Skin epidermis (tissue), 12 donors: ENCODE results near the gene HIVEP1.

Experiments
- H3K27ac ChIP-seq, 21 experiments: fragments of 200-600 bp; sonication (generic) in 11 of 21; one replicate each; pipeline ENCODE4 v1.5.0; 2020; ENCODE audit warnings: mild to moderate bottlenecking in 3 of 21, inconsistent platforms in 2 of 21, moderate library complexity in 2 of 21
- H3K4me3 ChIP-seq, 7 experiments: fragments of 200-600 bp; sonication (generic) in 2 of 7; one replicate each; pipeline ENCODE4 v1.5.0; 2020; ENCODE audit warnings: inconsistent platforms in 2 of 7, mild to moderate bottlenecking in 2 of 7, moderate library complexity in 1 of 7

The HIVEP1 gene

GRCh38 chr6:12014027-12014872 lies 2.1 kb downstream of the HIVEP1 start:
- Histone ChIP-seq H3K4me3 (peak overlapping the region in 1 of 7 experiments; percentile 84), H3K27ac (peak overlapping the region in 5 of 21 experiments; percentile 93 to 99 (median 97))

- Histone ChIP-seq H3K27ac (no peak overlapping the region), H3K4me3 (no peak overlapping the region)
Measured at GRCh38 chr6:12014873-12015149, 2.7 kb downstream of the HIVEP1 start.

- Histone ChIP-seq H3K27ac (no peak overlapping the region), H3K4me3 (no peak overlapping the region)
Measured at GRCh38 chr6:12017263-12017662, 5.2 kb downstream of the HIVEP1 start.

- no peak overlapping the region for H3K4me3 ChIP-seq
- no peak overlapping the region for H3K27ac ChIP-seq
Measured at GRCh38 chr6:12017876-12018401, 5.8 kb downstream of the HIVEP1 start.

GRCh38 chr6:12020187-12020791 lies 8.2 kb downstream of the HIVEP1 start:
- Histone ChIP-seq H3K4me3 (no peak overlapping the region), H3K27ac (peak overlapping the region in 1 of 21 experiments; percentile 31)

- Histone ChIP-seq H3K4me3 (no peak overlapping the region), H3K27ac (no peak overlapping the region)
Measured at GRCh38 chr6:12022481-12022880, 10.4 kb downstream of the HIVEP1 start.

GRCh38 chr6:12022953-12023388 lies 10.9 kb downstream of the HIVEP1 start:
- H3K27ac ChIP-seq = no peak overlapping the region
- no peak overlapping the region for H3K4me3 ChIP-seq

DNA sequence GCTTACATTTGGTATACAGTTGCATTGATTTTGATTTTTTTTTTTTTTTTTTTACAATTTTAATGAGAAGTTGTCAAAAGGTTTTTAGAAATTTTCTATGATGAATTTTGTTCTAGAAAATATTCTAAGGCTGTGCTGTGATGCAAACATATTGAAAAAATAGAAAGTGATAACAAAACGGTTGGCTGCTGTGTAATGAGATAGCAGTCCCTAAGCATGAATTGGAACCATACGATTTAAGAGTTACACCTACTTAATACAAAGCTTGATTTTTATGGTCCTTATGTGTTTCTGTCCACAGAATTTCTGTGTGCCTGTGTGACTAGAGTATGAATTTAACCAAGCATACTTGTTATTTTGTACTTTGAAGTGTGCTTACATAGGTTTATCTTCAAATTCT lies 12.1 kb downstream of the HIVEP1 start:
- Histone ChIP-seq H3K4me3 (no peak overlapping the region), H3K27ac (no peak overlapping the region)

GRCh38 chr6:12024699-12025434 lies 12.8 kb downstream of the HIVEP1 start:
- Histone ChIP-seq H3K27ac (no peak overlapping the region), H3K4me3 (no peak overlapping the region)

GRCh38 chr6:12026120-12026519 lies 14.0 kb downstream of the HIVEP1 start:
- H3K4me3 ChIP-seq = no peak overlapping the region
- no peak overlapping the region for H3K27ac ChIP-seq

DNA sequence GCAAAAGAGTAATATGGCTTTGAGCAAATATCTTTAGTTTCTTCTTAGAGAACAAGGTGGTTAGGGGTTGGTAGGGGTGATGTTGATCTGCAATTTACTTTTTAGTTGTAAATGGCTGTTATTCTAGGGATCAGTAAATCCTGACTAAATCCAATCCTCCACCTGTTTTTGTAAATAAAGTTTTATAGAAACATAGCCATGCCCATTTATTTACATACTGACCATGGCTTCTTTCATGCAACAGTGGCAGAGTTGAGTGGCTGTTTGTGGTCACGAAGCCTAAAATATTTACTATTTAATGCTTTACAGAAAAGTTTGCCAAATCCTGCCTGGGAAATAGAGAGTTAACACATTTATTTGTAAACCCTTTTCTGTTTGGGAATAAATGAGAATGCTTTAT lies 14.7 kb downstream of the HIVEP1 start:
- no peak overlapping the region for H3K4me3 ChIP-seq
- no peak overlapping the region for H3K27ac ChIP-seq

- Histone ChIP-seq H3K27ac (no peak overlapping the region), H3K4me3 (no peak overlapping the region)
Measured at GRCh38 chr6:12028213-12028612, 16.1 kb downstream of the HIVEP1 start.

GRCh38 chr6:12029979-12030737 lies 18.0 kb downstream of the HIVEP1 start:
- no peak overlapping the region for H3K27ac ChIP-seq

GRCh38 chr6:12030993-12031550 lies 19.0 kb downstream of the HIVEP1 start:
- H3K4me3 ChIP-seq = no peak overlapping the region
- H3K27ac ChIP-seq = peak overlapping the region in 2 of 21 experiments; percentile 1 to 5

More at GRCh38 chr6:12029979-12030737, 18.0 kb downstream of the HIVEP1 start:
- H3K4me3 ChIP-seq = no peak overlapping the region

- Histone ChIP-seq H3K27ac (no peak overlapping the region), H3K4me3 (no peak overlapping the region)
Measured at GRCh38 chr6:12032783-12033573, 20.9 kb downstream of the HIVEP1 start.

DNA sequence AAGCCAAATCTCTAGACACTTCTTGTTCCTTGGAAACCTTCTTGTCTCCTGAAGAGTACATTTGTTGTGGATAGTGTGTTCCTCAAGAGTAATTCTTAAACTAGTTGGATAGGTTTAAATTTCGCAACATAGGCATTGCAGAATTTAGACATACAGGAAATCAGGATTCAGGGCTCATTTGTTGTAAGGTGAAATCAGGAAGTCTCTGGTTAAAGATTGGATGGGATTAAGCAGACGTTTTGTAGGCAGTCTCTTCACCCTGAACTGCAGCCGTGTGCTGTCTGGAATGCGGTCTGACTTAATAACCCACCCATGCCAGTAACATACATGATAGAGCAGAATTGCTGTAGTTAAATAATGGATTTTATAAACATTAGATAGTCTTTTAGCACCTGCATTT lies 21.7 kb downstream of the HIVEP1 start:
- peak overlapping the region in 1 of 21 experiments; percentile 30 for H3K27ac ChIP-seq

GRCh38 chr6:12034349-12034748 lies 22.2 kb downstream of the HIVEP1 start:
- no peak overlapping the region for H3K4me3 ChIP-seq
- H3K27ac ChIP-seq = no peak overlapping the region

More for the DNA sequence above, 21.7 kb downstream of the HIVEP1 start:
- no peak overlapping the region for H3K4me3 ChIP-seq

DNA sequence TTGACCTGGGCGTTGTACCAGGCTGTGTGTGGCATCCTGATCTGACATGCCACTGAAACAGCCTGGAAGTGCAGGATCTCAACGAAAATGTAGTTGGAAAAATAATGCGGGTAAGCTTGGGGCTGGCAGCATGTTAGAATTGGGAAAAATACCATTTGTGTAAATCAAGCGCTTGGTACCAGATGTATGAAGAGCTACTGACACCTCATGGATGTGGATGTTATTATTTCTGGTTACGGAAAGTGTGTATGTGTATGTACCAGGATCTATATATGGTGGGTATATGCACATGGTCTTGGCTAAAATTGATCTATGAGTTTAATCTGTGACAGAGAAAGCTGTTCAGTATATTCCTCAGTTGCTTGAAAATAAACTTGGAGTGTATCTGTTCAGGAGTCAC lies 22.7 kb downstream of the HIVEP1 start:
- no peak overlapping the region for H3K4me3 ChIP-seq
- H3K27ac ChIP-seq = no peak overlapping the region

- no peak overlapping the region for H3K4me3 ChIP-seq
- H3K27ac ChIP-seq = no peak overlapping the region
Measured at GRCh38 chr6:12036766-12037165, 24.7 kb downstream of the HIVEP1 start.
